Measurements from ENCODE around the gene SLC2A8.

SLC2A8 gene

DNA sequence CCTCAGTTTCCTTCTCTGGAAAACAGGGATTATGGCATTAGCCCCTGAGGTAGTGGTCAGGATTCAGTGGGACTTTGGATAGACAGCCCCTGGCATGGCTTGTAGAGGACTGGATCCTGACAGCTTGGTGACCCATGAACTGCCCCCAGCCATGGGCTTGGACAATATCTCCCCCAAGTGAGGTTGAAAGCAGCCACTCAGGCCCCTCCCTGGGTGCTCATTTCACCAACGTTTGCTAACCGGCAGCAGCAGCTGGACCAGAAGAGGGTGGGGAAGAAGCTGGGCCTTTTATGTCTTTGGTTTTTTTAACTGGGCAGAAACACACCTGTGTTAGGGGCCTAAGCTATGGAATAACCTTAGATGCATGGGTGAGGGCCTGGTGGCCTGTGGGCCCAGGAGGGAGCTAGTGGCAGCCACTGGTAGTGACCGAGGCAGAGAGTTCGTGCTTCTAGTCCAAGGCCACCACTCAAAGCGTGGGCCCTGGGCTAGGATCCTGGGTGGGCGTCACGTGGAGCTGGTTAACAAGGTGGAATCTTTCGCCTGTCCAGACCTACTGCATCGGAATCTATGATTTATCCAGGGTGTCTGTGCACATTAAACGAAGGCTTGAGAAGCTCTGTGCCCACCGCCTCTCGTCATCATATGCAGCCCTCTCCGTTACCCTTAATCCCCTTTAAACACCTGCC, 1.9 kb downstream of the SLC2A8 start:
- in situ Hi-C loops (cut with MboI; ENCODE audit: low pct_unique_long_range_greater_than_20kb, low sequenced_read_pairs, unreplicated experiment), result no loop called here
- no peak for DNase-seq (ENCODE audit: low spot score)
- TF ChIP-seq, protein P1, sequence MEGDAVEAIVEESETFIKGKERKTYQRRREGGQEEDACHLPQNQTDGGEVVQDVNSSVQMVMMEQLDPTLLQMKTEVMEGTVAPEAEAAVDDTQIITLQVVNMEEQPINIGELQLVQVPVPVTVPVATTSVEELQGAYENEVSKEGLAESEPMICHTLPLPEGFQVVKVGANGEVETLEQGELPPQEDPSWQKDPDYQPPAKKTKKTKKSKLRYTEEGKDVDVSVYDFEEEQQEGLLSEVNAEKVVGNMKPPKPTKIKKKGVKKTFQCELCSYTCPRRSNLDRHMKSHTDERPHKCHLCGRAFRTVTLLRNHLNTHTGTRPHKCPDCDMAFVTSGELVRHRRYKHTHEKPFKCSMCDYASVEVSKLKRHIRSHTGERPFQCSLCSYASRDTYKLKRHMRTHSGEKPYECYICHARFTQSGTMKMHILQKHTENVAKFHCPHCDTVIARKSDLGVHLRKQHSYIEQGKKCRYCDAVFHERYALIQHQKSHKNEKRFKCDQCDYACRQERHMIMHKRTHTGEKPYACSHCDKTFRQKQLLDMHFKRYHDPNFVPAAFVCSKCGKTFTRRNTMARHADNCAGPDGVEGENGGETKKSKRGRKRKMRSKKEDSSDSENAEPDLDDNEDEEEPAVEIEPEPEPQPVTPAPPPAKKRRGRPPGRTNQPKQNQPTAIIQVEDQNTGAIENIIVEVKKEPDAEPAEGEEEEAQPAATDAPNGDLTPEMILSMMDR (IDR thresholded peaks at IDR 0.05; ENCODE audit: extremely low read depth, insufficient read depth, missing control alignments), result no peak

DNA sequence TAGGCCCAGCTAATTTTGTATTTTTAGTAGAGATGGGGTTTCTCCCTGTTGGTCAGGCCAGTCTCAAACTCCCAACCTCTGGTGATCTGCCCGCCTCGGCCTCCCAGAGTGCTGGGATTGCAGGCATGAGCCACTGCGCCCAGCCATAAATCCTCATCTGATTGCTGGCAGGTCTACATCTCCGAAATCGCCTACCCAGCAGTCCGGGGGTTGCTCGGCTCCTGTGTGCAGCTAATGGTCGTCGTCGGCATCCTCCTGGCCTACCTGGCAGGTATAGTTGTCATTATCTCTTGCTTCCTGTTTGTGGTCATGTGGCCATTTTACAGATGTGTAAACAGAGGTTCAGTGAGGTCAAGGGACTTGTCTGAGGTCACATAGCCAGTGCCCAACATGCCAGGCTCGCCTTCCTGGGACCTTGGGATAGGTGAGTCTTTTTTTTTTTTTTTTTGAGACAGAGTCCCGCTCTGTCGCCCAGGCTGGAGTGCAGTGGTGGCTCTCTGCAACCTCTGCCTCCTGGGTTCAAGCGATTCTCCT, 2.8 kb downstream of the SLC2A8 start:
- in situ Hi-C loops (cut with MboI; ENCODE audit: low pct_unique_long_range_greater_than_20kb, low sequenced_read_pairs, unreplicated experiment), result no loop called here
- no peak for DNase-seq (ENCODE audit: low spot score)
- TF ChIP-seq, protein P1 (IDR thresholded peaks at IDR 0.05; ENCODE audit: extremely low read depth, insufficient read depth, missing control alignments), result no peak

DNA sequence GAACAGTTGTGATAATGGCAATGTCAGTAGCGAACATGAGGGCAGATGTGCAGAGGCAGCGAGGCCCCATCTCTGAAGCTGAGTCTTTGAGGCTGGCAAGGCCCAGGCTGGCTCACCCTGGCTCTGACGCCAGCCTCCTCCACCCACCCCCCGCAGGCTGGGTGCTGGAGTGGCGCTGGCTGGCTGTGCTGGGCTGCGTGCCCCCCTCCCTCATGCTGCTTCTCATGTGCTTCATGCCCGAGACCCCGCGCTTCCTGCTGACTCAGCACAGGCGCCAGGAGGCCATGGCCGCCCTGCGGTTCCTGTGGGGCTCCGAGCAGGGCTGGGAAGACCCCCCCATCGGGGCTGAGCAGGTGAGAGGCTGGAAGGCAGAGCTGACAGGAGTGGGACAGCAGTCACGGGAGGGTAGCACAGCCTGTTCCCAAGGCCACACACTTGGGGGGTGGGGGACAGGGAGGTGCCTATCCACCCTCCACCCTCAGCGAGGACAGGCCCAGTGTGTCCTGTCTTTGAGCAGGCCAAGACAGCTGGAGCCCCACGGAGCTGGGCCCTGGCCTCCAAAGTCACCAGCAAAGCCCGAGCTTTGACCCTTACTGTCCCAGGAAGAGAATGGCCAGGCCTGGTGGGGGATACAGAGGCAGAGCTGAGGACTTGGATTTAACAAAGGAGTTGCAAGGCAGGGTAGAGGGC, 5.6 kb downstream of the SLC2A8 start:
- no peak for DNase-seq (ENCODE audit: low spot score)
- in situ Hi-C loops (cut with MboI; ENCODE audit: low pct_unique_long_range_greater_than_20kb, low sequenced_read_pairs, unreplicated experiment), result no loop called here
- TF ChIP-seq, protein P1 (IDR thresholded peaks at IDR 0.05; ENCODE audit: extremely low read depth, insufficient read depth, missing control alignments), result no peak

DNA sequence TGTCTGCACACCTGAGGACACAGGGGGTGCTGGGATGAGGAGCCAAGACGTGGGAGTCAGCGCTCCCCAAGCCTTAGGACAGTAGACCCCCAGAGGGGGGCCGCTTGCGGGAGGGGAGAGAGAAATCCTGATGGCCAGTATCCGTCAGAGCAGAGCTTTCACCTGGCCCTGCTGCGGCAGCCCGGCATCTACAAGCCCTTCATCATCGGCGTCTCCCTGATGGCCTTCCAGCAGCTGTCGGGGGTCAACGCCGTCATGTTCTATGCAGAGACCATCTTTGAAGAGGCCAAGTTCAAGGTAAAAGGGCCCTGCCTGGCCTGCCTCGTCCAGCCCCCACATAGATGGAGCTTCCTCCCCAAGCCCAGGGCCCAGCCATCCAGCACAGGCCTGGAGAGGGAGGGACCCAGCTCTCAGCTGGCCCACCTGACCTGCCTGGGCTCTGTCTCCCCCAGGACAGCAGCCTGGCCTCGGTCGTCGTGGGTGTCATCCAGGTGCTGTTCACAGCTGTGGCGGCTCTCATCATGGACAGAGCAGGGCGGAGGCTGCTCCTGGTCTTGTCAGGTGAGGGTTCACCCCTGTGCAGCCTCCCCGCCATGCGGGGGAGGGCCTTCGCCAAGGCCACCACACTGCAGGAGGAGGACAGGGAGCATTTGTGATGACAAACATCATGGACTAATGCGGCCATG, 6.7 kb downstream of the SLC2A8 start:
- TF ChIP-seq, protein P1 (IDR thresholded peaks at IDR 0.05; ENCODE audit: extremely low read depth, insufficient read depth, missing control alignments), result no peak
- in situ Hi-C loops (cut with MboI; ENCODE audit: low pct_unique_long_range_greater_than_20kb, low sequenced_read_pairs, unreplicated experiment), result no loop called here
- DNase-seq (ENCODE audit: low spot score), result no peak

DNA sequence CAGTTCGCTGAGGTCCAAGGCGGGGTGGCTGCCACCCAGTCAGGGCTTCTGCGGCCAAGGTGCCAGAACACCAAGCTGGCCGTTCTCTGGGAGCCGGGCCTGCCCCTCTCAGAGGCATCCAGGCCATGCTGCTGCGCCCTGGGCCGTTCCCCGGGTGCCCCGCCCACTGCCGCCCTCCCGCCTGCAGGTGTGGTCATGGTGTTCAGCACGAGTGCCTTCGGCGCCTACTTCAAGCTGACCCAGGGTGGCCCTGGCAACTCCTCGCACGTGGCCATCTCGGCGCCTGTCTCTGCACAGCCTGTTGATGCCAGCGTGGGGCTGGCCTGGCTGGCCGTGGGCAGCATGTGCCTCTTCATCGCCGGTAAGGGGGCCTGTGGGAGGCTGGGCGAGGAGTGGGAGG, 7.7 kb downstream of the SLC2A8 start:
- TF ChIP-seq, protein P1 (IDR thresholded peaks at IDR 0.05; ENCODE audit: extremely low read depth, insufficient read depth, missing control alignments), result no peak
- in situ Hi-C loops (cut with MboI; ENCODE audit: low pct_unique_long_range_greater_than_20kb, low sequenced_read_pairs, unreplicated experiment), result no loop called here
- no peak for DNase-seq (ENCODE audit: low spot score)

DNA sequence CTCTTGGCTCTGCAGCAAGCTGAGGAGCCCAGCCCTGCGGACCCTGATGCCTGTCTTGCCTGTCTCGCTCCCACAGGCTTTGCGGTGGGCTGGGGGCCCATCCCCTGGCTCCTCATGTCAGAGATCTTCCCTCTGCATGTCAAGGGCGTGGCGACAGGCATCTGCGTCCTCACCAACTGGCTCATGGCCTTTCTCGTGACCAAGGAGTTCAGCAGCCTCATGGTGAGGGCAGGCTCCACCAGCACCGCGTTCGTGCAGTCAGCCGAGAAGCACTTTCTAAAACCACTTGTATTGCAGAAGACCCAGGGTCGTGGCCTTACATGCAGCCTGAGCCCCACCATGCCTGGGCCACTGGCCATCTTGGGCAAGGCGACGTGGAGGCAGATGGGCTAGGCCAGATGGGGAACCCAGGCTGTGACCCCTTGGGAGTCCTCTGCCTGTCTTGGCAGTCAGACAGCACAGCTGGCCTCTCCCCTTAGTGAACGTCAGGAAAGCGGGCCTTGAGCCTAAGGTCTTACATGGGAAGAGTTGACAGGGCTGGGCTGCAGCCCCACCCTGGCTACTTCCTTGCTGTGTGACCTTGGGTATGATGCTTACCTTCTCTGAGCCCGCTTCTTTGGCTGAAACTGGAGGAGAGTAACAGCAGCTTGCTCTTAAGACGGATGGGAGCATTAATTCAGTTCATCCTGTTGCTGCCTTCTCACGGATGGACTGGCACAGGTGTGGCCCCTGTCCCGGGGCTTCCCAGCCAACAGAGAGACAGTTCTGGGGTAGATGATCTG, 8.6 kb downstream of the SLC2A8 start:
- TF ChIP-seq, protein P1 (IDR thresholded peaks at IDR 0.05; ENCODE audit: extremely low read depth, insufficient read depth, missing control alignments), result no peak
- in situ Hi-C loops (cut with MboI; ENCODE audit: low pct_unique_long_range_greater_than_20kb, low sequenced_read_pairs, unreplicated experiment), result no loop called here

More for the DNA sequence above, 8.6 kb downstream of the SLC2A8 start:
- no peak for DNase-seq (ENCODE audit: low spot score)
